Loucy (cell line): Measurements from ENCODE around the gene RICTOR.

ENCODE experiments used
- H2AFZ ChIP-seq: fragments of 200-600 bp; sonication (generic); 2 replicates; pipeline ENCODE4 v1.6.0; 2016; ENCODE audit warnings: antibody characterized with exemption, mild to moderate bottlenecking, low read length, moderate library complexity
- H3F3A ChIP-seq: fragments of 200-600 bp; 2 replicates; pipeline ENCODE4 v1.6.0; 2016; ENCODE audit warnings: antibody characterized with exemption, low read depth, mild to moderate bottlenecking
- H3K27me3 ChIP-seq: fragments of 200-600 bp; sonication (generic); 2 replicates; pipeline ENCODE4 v1.6.1; 2014; ENCODE audit warnings: low read length, mild to moderate bottlenecking; ENCODE audit not compliant: insufficient read depth, poor library complexity, severe bottlenecking
- H3K36me3 ChIP-seq: fragments of 200-600 bp; sonication (generic); 2 replicates; pipeline ENCODE4 v1.6.1; 2016; ENCODE audit warnings: low read length; ENCODE audit not compliant: insufficient read depth
- H3K4me1 ChIP-seq: fragments of 200-600 bp; sonication (generic); 2 replicates; pipeline ENCODE4 v1.5.1; 2014; ENCODE audit warnings: low read length, mild to moderate bottlenecking; ENCODE audit not compliant: insufficient read depth, poor library complexity, severe bottlenecking
- H3K4me2 ChIP-seq: fragments of 200-600 bp; sonication (generic); 2 replicates; pipeline ENCODE4 v1.6.0; 2014; ENCODE audit warnings: antibody characterized with exemption, low read length, low read depth, mild to moderate bottlenecking; ENCODE audit not compliant: poor library complexity, severe bottlenecking
- H3K4me3 ChIP-seq: fragments of 200-600 bp; sonication (generic); 2 replicates; pipeline ENCODE4 v1.5.1; 2014; ENCODE audit warnings: low read length, mild to moderate bottlenecking, mixed read lengths; ENCODE audit not compliant: poor library complexity, severe bottlenecking
- H3K79me2 ChIP-seq: fragments of 200-600 bp; sonication (generic); 2 replicates; pipeline ENCODE4 v1.6.1; 2014; ENCODE audit warnings: low read length; ENCODE audit not compliant: insufficient read depth
- H3K9ac ChIP-seq: fragments of 200-600 bp; sonication (generic); 2 replicates; pipeline ENCODE4 v1.6.0; 2014; ENCODE audit warnings: mild to moderate bottlenecking, low read depth, low read length, moderate library complexity; ENCODE audit not compliant: poor library complexity, severe bottlenecking
- H3K9me2 ChIP-seq: fragments of 200-600 bp; sonication (generic); replicated peaks from 2 replicates; pipeline ENCODE4 v1.6.1; 2016; ENCODE audit warnings: low read depth, low read length, mixed read lengths
- H3K9me3 ChIP-seq: fragments of 200-600 bp; sonication (generic); 2 replicates; pipeline ENCODE4 v1.6.1; 2014; ENCODE audit warnings: mild to moderate bottlenecking, antibody characterized with exemption, low read length, low read depth; ENCODE audit not compliant: insufficient read depth
- H4K20me1 ChIP-seq: fragments of 200-600 bp; sonication (generic); 2 replicates; pipeline ENCODE4 v1.6.0; 2014; ENCODE audit warnings: antibody characterized with exemption, low read length, mild to moderate bottlenecking; ENCODE audit not compliant: insufficient read depth, poor library complexity, severe bottlenecking
- EZH2phosphoT487 ChIP-seq: fragments of 200-600 bp; IDR thresholded peaks from 2 replicates; pipeline ENCODE4 v1.6.1; 2018; ENCODE audit warnings: antibody characterized with exemption, mild to moderate bottlenecking, moderate library complexity, borderline replicate concordance
- TF ChIP-seq, protein P1 (sequence below): fragments of 200-600 bp; sonication (generic); conservative IDR thresholded peaks from 2 replicates; pipeline ENCODE4 v1.5.1; 2014; ENCODE audit warnings: mild to moderate bottlenecking, antibody characterized with exemption, low read length

The RICTOR gene

DNA sequence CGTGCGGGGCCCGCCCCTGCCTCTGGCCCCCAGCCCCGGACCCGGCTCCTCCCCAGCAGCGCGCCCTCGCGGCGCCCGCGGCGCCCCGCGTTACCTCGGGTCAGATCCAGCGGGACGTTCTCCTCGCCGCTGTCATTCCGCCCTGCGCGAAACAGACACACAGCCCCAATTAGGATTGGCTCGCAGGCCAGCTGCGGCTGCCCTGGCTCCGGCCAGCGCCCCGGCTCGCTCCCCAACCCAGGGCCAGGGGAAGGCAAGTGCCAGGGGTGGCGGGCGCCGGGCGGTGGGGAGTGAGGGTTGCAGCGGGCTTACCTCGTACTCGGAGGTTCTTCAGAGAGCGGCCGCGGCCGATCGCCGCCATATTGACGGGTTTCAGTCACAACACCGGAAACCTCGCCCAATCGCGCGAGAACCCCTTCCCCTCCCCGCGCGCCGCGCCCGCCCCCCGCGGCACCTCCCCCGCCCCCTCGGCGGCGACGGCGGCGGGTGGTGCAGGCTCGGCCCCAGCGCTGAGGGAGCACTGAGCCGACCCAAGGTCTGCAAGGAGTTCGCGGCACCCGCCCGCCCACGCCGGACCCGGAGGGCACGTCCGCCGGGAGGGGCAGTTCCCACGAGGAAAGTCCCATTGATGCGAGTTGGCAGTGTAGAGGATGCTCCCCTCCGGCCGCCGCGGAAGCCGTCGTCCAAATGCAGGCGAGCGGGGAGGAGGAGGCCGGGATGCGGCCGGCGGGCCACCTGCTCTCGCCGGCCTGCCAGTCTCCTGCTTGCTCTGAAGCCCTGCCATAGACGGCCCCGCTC lies at the start of gene RICTOR:
RICTOR (minus strand) TSS at position 383 of the 798 bp plus-strand sequence; CDS start at position 361, 22 bp downstream.
- no peaks in the 10 kb centered on the region; the same call in 1 of the 2 replicates for H3F3A ChIP-seq
- peak within 1 kb of the TSS; percentile 97 for H2AFZ ChIP-seq
- TF ChIP-seq, protein P1, sequence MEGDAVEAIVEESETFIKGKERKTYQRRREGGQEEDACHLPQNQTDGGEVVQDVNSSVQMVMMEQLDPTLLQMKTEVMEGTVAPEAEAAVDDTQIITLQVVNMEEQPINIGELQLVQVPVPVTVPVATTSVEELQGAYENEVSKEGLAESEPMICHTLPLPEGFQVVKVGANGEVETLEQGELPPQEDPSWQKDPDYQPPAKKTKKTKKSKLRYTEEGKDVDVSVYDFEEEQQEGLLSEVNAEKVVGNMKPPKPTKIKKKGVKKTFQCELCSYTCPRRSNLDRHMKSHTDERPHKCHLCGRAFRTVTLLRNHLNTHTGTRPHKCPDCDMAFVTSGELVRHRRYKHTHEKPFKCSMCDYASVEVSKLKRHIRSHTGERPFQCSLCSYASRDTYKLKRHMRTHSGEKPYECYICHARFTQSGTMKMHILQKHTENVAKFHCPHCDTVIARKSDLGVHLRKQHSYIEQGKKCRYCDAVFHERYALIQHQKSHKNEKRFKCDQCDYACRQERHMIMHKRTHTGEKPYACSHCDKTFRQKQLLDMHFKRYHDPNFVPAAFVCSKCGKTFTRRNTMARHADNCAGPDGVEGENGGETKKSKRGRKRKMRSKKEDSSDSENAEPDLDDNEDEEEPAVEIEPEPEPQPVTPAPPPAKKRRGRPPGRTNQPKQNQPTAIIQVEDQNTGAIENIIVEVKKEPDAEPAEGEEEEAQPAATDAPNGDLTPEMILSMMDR: no peak
- TF ChIP-seq EZH2phosphoT487: no peak
- peaks cover 44% of the 10 kb centered on the region for H3K79me2 ChIP-seq
- no peaks in the 10 kb centered on the region for H3K27me3 ChIP-seq
- peak within 1 kb of the TSS; percentile 85 for H3K4me3 ChIP-seq
- peaks cover 40% of the 10 kb centered on the region for H3K4me1 ChIP-seq
- H3K9me3 ChIP-seq: no peaks in the 10 kb centered on the region
- peak within 1 kb of the TSS; percentile 91 for H3K4me2 ChIP-seq
- no peaks in the 10 kb centered on the region for H3K9me2 ChIP-seq
- H3K36me3 ChIP-seq: no peaks in the 10 kb centered on the region
- H3K9ac ChIP-seq: peak within 1 kb of the TSS; percentile 67
- H4K20me1 ChIP-seq: peaks cover 35% of the 10 kb centered on the region

DNA sequence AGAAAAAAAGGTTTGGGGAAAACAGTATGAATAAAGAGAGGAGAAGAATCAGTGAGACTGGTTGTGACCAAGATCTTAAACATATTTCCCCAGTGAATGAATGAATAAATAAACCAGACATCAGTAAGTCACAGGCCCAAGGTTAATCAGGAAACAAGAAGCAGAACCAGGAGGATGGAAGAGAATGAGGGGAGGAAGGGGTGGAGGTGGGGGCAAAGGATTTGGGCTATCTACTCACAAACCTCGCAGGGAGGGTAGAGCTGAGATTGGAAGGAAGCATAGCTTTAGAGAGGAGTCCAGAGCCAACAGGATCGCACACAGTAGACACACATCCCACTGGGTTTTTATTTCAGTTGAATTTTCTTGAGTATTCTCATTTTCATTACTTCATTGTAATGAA lies 47.7 kb upstream of the RICTOR start:
- no peaks in the 10 kb centered on the region for H3K4me1 ChIP-seq
- no peaks in the 10 kb centered on the region for H3K27me3 ChIP-seq
- TF ChIP-seq, protein P1: no peak
- no peak for TF ChIP-seq EZH2phosphoT487

DNA sequence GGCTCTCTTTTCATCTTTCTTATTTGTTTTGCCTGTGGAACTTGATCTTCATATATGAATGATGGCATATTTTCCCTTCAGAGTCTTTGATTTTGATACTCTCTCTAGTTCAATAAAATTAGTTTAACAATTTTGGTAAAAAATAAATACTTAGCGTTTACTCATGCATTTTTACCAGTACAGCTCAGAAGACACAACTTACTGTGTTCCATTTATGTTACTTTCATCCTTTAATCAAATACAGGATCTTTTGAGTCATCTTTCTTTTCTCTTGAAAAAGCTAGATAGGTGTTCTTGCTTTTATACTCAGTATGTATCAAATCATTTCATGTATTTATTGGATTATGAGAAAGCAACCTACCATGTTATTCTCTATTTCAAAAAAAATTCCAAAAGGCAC lies 47.1 kb upstream of the RICTOR start:
- H3K4me2 ChIP-seq: no peak overlapping the region
- TF ChIP-seq, protein P1: no peak
- TF ChIP-seq EZH2phosphoT487: no peak
- no peaks in the 10 kb centered on the region for H3K9me2 ChIP-seq
- H3F3A ChIP-seq: no peaks in the 10 kb centered on the region
- H3K36me3 ChIP-seq: peaks cover 77% of the 10 kb centered on the region
- no peaks in the 10 kb centered on the region for H4K20me1 ChIP-seq
- H3K9me3 ChIP-seq: no peaks in the 10 kb centered on the region
- H3K79me2 ChIP-seq: no peaks in the 10 kb centered on the region
- no peak overlapping the region for H2AFZ ChIP-seq
- H3K4me1 ChIP-seq: no peaks in the 10 kb centered on the region
- H3K9ac ChIP-seq: no peak overlapping the region
- no peaks in the 10 kb centered on the region for H3K27me3 ChIP-seq
- no peak overlapping the region for H3K4me3 ChIP-seq

More for the DNA sequence above, 47.7 kb upstream of the RICTOR start:
- Histone ChIP-seq H3K4me3 (no peak overlapping the region), H2AFZ (no peak overlapping the region), H3K9me2 (no peaks in the 10 kb centered on the region), H3K9me3 (no peaks in the 10 kb centered on the region), H3K79me2 (no peaks in the 10 kb centered on the region), H4K20me1 (no peaks in the 10 kb centered on the region), H3K36me3 (peaks cover 73% of the 10 kb centered on the region), H3K4me2 (no peak overlapping the region), H3F3A (no peaks in the 10 kb centered on the region), H3K9ac (no peak overlapping the region)
